Measurements from ENCODE around the gene ADAMTS20.
"Not testable (repeated sequence)": the region's sequence is repeated elsewhere in the genome, so short reads cannot be mapped to it uniquely, and the experiment has no call there.

ADAMTS20 gene

GRCh38 chr12:43550831-43551271 is 1.2 kb downstream of the ADAMTS20 start:
- no peak overlapping the region for H3K4me3 ChIP-seq (ENCODE audit: low read depth, low read length)
- TF ChIP-seq, protein P1, sequence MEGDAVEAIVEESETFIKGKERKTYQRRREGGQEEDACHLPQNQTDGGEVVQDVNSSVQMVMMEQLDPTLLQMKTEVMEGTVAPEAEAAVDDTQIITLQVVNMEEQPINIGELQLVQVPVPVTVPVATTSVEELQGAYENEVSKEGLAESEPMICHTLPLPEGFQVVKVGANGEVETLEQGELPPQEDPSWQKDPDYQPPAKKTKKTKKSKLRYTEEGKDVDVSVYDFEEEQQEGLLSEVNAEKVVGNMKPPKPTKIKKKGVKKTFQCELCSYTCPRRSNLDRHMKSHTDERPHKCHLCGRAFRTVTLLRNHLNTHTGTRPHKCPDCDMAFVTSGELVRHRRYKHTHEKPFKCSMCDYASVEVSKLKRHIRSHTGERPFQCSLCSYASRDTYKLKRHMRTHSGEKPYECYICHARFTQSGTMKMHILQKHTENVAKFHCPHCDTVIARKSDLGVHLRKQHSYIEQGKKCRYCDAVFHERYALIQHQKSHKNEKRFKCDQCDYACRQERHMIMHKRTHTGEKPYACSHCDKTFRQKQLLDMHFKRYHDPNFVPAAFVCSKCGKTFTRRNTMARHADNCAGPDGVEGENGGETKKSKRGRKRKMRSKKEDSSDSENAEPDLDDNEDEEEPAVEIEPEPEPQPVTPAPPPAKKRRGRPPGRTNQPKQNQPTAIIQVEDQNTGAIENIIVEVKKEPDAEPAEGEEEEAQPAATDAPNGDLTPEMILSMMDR (IDR thresholded peaks at IDR 0.05; ENCODE audit: borderline replicate concordance, insufficient read depth, low read depth, low read length) = no peak

DNA sequence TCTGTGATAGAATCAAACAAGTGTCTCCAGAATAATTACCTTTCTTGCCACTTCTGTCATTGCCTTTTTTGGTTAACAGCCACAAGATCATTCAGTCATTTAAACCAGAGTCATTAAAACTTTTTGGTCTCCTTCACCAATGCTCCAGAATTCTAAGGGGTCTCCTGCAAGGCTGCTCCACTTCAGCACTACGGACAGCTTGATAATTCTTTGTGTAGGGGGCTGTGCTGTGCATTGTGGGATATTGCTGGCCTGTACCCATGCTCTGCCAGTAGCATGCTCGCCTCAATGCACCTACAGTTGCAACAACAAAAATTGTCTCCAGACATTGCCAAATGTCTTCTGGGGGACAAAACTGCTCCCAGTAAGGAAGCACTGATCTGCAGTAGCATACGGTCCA is 7.3 kb downstream of the ADAMTS20 start:
- TF ChIP-seq, protein P1 (IDR thresholded peaks at IDR 0.05; ENCODE audit: borderline replicate concordance, insufficient read depth, low read depth, low read length) = no peak
- no peak overlapping the region for H3K4me3 ChIP-seq (ENCODE audit: low read depth, low read length)

- TF ChIP-seq, protein P1 (IDR thresholded peaks at IDR 0.05; ENCODE audit: borderline replicate concordance, insufficient read depth, low read depth, low read length) = no peak
- no peak overlapping the region for H3K4me3 ChIP-seq (ENCODE audit: low read depth, low read length)
Observed at GRCh38 chr12:43540470-43540869, 11.5 kb downstream of the ADAMTS20 start.

- not testable (repeated sequence) for H3K4me3 ChIP-seq (ENCODE audit: low read depth, low read length)
Observed at GRCh38 chr12:43537675-43538074, 14.3 kb downstream of the ADAMTS20 start.

DNA sequence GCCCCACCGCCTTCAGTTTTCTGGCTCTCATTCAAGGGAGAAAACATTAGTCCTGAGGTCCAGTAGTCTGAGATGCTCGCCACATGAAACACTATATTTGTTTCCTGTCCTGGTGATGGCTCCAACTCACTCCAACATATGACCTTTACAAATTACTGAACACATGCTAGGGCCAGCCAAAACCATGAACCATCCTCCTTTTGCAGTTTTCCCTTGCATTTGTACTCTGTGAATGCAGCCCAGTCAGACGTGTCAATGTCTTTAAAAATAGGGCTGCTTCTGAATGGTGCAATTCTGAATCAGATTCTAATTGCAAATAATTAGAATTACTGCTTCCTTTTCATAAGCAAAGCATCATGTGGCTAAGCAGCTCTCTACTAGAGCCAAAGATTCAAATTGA is 36.0 kb downstream of the ADAMTS20 start:
- no peak overlapping the region for H3K4me3 ChIP-seq (ENCODE audit: low read depth, low read length)
- TF ChIP-seq, protein P1 (IDR thresholded peaks at IDR 0.05; ENCODE audit: borderline replicate concordance, insufficient read depth, low read depth, low read length) = no peak

- TF ChIP-seq, protein P1 (IDR thresholded peaks at IDR 0.05; ENCODE audit: borderline replicate concordance, insufficient read depth, low read depth, low read length) = 0 out of 2 replicates have a peak, but pooled peaks have one; percentile 10
- no peak overlapping the region for H3K4me3 ChIP-seq (ENCODE audit: low read depth, low read length)
Observed at GRCh38 chr12:43501703-43502102, 50.3 kb downstream of the ADAMTS20 start.

DNA sequence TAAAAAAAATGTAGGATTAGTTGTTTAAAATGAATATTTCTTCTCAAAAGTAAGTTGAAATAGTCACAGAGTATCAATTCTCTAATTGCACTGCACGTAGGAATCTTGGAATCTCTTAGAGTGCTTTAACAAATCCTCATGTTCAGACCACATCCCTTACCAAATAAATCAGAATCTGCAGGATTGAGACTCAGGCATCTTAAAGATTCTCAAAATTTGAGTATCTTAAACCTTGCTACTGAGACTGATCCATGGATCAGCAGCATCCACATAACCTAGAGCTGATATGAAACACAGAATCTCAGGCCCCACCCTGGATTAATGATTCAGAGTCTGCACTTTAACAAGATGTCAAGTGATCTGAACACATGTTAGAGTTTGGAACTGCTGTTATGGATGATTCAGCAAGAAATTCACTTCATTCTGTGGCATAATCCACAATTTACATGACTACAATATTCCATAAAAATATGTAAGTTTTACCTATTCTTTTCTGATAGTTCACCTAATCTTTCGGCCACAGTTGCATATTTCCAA is 58.7 kb downstream of the ADAMTS20 start:
- TF ChIP-seq, protein P1 (IDR thresholded peaks at IDR 0.05; ENCODE audit: borderline replicate concordance, insufficient read depth, low read depth, low read length) = no peak

More for the DNA sequence above, 58.7 kb downstream of the ADAMTS20 start:
- H3K4me3 ChIP-seq (ENCODE audit: low read depth, low read length) = no peak overlapping the region

Measured in GM12875 (cell line).